CD14-positive monocyte (primary cell): ENCODE results near the gene CCDC85A. TPM values are rescaled to one million over a fixed set of nuclear protein-coding genes. Genes with fewer than 3 reads are reported as not detected.

Experiments used
- DNase-seq, 3 donors: peaks; one replicate each; pipeline ENCODE4 v3.0.0-alpha.2; 2011 to 2022
- H2AFZ ChIP-seq: 2 replicates; pipeline ENCODE4 v1.6.0; 2012; ENCODE audit warnings: mild to moderate bottlenecking, low read depth, low read length, inconsistent platforms; ENCODE audit not compliant: insufficient read depth, poor library complexity, severe bottlenecking
- H3K27ac ChIP-seq, 2 donors: 1 replicate in 1 of 2; 2 replicates in 1 of 2; pipeline ENCODE4 v1.5.1; 2012 to 2013; ENCODE audit warnings: low read length in 2 of 2, control low read depth in 1 of 2, inconsistent platforms in 1 of 2, low read depth in 1 of 2, mild to moderate bottlenecking in 1 of 2
- H3K27me3 ChIP-seq, 2 donors: one replicate each; pipeline versions ENCODE4 v1.6.0 to v1.6.1; 2011 to 2013; ENCODE audit warnings: low read length in 2 of 2; ENCODE audit not compliant: control insufficient read depth in 2 of 2, insufficient read depth in 2 of 2
- H3K36me3 ChIP-seq, 2 donors: replicated peaks in 1 of 2; 1 replicate in 1 of 2; 2 replicates in 1 of 2; pipeline versions ENCODE4 v1.5.1 to v1.6.1; 2012 to 2013; ENCODE audit warnings: low read length in 2 of 2, control low read depth in 1 of 2, inconsistent platforms in 1 of 2, mild to moderate bottlenecking in 1 of 2; ENCODE audit not compliant: insufficient read depth in 2 of 2, control insufficient read depth in 1 of 2
- H3K4me1 ChIP-seq, 2 donors: 1 replicate in 1 of 2; 2 replicates in 1 of 2; pipeline versions ENCODE4 v1.5.1 to v1.6.1; 2012 to 2013; ENCODE audit warnings: low read length in 2 of 2, control low read depth in 1 of 2, inconsistent platforms in 1 of 2, mild to moderate bottlenecking in 1 of 2, moderate library complexity in 1 of 2; ENCODE audit not compliant: insufficient read depth in 2 of 2, control insufficient read depth in 1 of 2
- H3K4me2 ChIP-seq: replicated peaks from 2 replicates; pipeline ENCODE3; 2012; ENCODE audit warnings: low read length, moderate library complexity, mild to moderate bottlenecking; ENCODE audit not compliant: poor library complexity, severe bottlenecking; ENCODE audit errors: extremely low read depth
- H3K4me3 ChIP-seq, 3 experiments: fragments of 200-600 bp in 1 of 3; sonication (generic) in 1 of 3; replicated peaks in 1 of 3; 1 replicate in 2 of 3; 2 replicates in 1 of 3; pipeline ENCODE4 v1.5.1; 2011 to 2013; ENCODE audit warnings: low read length in 3 of 3, mild to moderate bottlenecking in 3 of 3, control low read depth in 2 of 3, low read depth in 2 of 3, inconsistent platforms in 1 of 3, moderate library complexity in 1 of 3
- H3K79me2 ChIP-seq: 2 replicates; pipeline ENCODE4 v1.6.0; 2012; ENCODE audit warnings: mild to moderate bottlenecking, control low read depth, inconsistent platforms, low read length, moderate library complexity; ENCODE audit not compliant: insufficient read depth
- H3K9ac ChIP-seq: 2 replicates; pipeline ENCODE4 v1.6.0; 2017; ENCODE audit warnings: low read length, mild to moderate bottlenecking; ENCODE audit not compliant: insufficient read depth, poor library complexity, severe bottlenecking
- H3K9me3 ChIP-seq, 2 donors: replicated peaks in 1 of 2; 1 replicate in 1 of 2; 2 replicates in 1 of 2; pipeline versions ENCODE4 v1.5.1 to v1.6.1; 2012 to 2013; ENCODE audit warnings: low read length in 2 of 2, control low read depth in 1 of 2; ENCODE audit not compliant: control insufficient read depth in 1 of 2, insufficient read depth in 1 of 2
- H4K20me1 ChIP-seq: 2 replicates; pipeline ENCODE4 v1.6.0; 2012; ENCODE audit warnings: mild to moderate bottlenecking, low read length, control low read depth, moderate library complexity; ENCODE audit not compliant: insufficient read depth
- H3K27ac Mint-ChIP-seq, 7 donors: one replicate each; pipeline ENCODE4 v1.8.0; 2020; ENCODE audit warnings: mild to moderate bottlenecking in 7 of 7, mixed read lengths in 7 of 7, moderate library complexity in 6 of 7, inconsistent platforms in 2 of 7
- H3K27me3 Mint-ChIP-seq, 3 donors: one replicate each; pipeline ENCODE4 v1.8.0; 2021 to 2022; ENCODE audit warnings: low read depth in 3 of 3, mild to moderate bottlenecking in 3 of 3, mixed read lengths in 3 of 3, moderate library complexity in 3 of 3, inconsistent platforms in 1 of 3
- H3K36me3 Mint-ChIP-seq, 2 donors: one replicate each; pipeline ENCODE4 v1.8.0; 2020; ENCODE audit warnings: mixed read lengths in 2 of 2, inconsistent platforms in 1 of 2, mild to moderate bottlenecking in 1 of 2
- H3K4me1 Mint-ChIP-seq: one replicate; pipeline ENCODE4 v1.8.0; 2020; ENCODE audit warnings: mild to moderate bottlenecking, mixed read lengths
- H3K4me3 Mint-ChIP-seq, 2 donors: one replicate each; pipeline ENCODE4 v1.8.0; 2020; ENCODE audit warnings: mild to moderate bottlenecking in 2 of 2, mixed read lengths in 2 of 2, moderate library complexity in 1 of 2
- H3K9me3 Mint-ChIP-seq, 7 donors: one replicate each; pipeline ENCODE4 v1.8.0; 2020 to 2022; ENCODE audit warnings: mixed read lengths in 7 of 7, mild to moderate bottlenecking in 6 of 7, moderate library complexity in 6 of 7, inconsistent platforms in 2 of 7
- WGBS: methylation state at CpG from one replicate; pipeline ENCODE4 v1.1.5; 2013; ENCODE audit warnings: missing lambda C conversion rate; ENCODE audit not compliant: insufficient coverage; 5-methylcytosine and 5-hydroxymethylcytosine counted together
- intact Hi-C, 2 donors: fragments of 100-400 bp; cut with micrococcal nuclease; formaldehyde crosslinking; loops; one replicate each; pipeline versions ENCODE4 v1.15.0 to v1.15.1; 2023
- polyA plus RNA-seq, 3 donors: library from polyadenylated mRNA; depleted of rRNA in 1 of 3; unstranded in 2 of 3; stranded (reverse) in 1 of 3; fragments of 300-500 nt in 2 of 3; fragments of >200 nt in 1 of 3; fragmentation: Illumina TruSeq in 2 of 3; gene quantifications; 1 replicate in 2 of 3; 2 replicates in 1 of 3; pipeline ENCODE4 v1.2.3, GENCODE V29; 2012 to 2021
- TF ChIP-seq, protein P1 (sequence below): fragments of 200-600 bp; IDR thresholded peaks from one replicate; pipeline ENCODE4 v1.8.0; 2022; ENCODE audit warnings: antibody characterized with exemption, mild to moderate bottlenecking

The CCDC85A gene
- polyA plus RNA-seq, 3 donors = not detected

GRCh38 chr2:56295666-56296065, 111.9 kb downstream of the CCDC85A start:
- no peak for DNase-seq
- Histone ChIP-seq H3K9ac (no peak overlapping the region), H3K27ac (no peak overlapping the region), H4K20me1 (no peaks in the 10 kb centered on the region), H2AFZ (no peak overlapping the region), H3K4me2 (no peak overlapping the region), H3K9me3 (no peaks in the 10 kb centered on the region), H3K4me1 (no peaks in the 10 kb centered on the region), H3K36me3 (no peaks in the 10 kb centered on the region), H3K27me3 (no peaks in the 10 kb centered on the region), H3K79me2 (no peaks in the 10 kb centered on the region), H3K4me3 (no peak overlapping the region)
- H3K27ac Mint-ChIP-seq = no peak overlapping the region
- TF ChIP-seq, protein P1, sequence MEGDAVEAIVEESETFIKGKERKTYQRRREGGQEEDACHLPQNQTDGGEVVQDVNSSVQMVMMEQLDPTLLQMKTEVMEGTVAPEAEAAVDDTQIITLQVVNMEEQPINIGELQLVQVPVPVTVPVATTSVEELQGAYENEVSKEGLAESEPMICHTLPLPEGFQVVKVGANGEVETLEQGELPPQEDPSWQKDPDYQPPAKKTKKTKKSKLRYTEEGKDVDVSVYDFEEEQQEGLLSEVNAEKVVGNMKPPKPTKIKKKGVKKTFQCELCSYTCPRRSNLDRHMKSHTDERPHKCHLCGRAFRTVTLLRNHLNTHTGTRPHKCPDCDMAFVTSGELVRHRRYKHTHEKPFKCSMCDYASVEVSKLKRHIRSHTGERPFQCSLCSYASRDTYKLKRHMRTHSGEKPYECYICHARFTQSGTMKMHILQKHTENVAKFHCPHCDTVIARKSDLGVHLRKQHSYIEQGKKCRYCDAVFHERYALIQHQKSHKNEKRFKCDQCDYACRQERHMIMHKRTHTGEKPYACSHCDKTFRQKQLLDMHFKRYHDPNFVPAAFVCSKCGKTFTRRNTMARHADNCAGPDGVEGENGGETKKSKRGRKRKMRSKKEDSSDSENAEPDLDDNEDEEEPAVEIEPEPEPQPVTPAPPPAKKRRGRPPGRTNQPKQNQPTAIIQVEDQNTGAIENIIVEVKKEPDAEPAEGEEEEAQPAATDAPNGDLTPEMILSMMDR = no peak
- WGBS = 83% methylated on average over 1 of the region's 3 CpGs
- no peak overlapping the region for H3K4me3 Mint-ChIP-seq
- peaks cover 0 to 18% (median 2%) of the 10 kb centered on the region in 7 donors for H3K9me3 Mint-ChIP-seq
- intact Hi-C loops = no loop called here
- peaks cover 0 to 2% (median 2%) of the 10 kb centered on the region in 3 donors for H3K27me3 Mint-ChIP-seq
- no peaks in the 10 kb centered on the region for H3K36me3 Mint-ChIP-seq
- H3K4me1 Mint-ChIP-seq = no peaks in the 10 kb centered on the region

DNA sequence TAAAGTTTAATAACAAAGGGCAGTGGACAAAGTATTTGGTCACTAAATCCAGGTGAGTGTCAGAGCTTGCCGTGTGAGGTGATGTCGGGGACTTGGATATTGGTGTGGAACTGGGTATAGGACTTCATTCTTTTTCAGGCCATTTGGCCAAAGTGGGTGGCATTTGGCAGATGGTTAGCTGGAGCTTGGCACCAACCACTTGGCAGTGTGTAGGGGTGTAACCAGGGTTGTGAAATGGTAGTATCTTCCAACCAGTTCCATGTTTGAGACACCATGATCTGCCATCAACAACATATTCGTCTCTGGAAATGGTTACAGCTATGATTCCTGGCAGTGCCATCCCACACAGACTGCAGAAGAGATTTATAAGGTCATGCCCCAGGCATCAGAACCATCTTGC, 113.9 kb downstream of the CCDC85A start:
- 100% methylated on average over 2 of the region's 3 CpGs for WGBS
- Mint-ChIP-seq H3K27ac (no peak overlapping the region), H3K4me1 (no peaks in the 10 kb centered on the region), H3K9me3 (peaks cover 0 to 8% (median 2%) of the 10 kb centered on the region in 7 donors), H3K27me3 (no peaks in the 10 kb centered on the region), H3K4me3 (no peak overlapping the region), H3K36me3 (no peaks in the 10 kb centered on the region)
- Histone ChIP-seq H3K9ac (no peak overlapping the region), H3K4me3 (no peak overlapping the region), H3K9me3 (no peaks in the 10 kb centered on the region), H3K4me2 (no peak overlapping the region), H3K79me2 (no peaks in the 10 kb centered on the region), H3K36me3 (no peaks in the 10 kb centered on the region), H4K20me1 (no peaks in the 10 kb centered on the region), H3K27me3 (no peaks in the 10 kb centered on the region), H2AFZ (no peak overlapping the region), H3K4me1 (no peaks in the 10 kb centered on the region), H3K27ac (no peak overlapping the region)
- TF ChIP-seq, protein P1 = no peak
- DNase-seq = no peak
- intact Hi-C loops = no loop called here
